HG03103 (cell line): ENCODE results near the gene CLEC1A.
"Not testable (repeated sequence)": the region's sequence is repeated elsewhere in the genome, so short reads cannot be mapped to it uniquely, and the experiment has no call there.

ENCODE experiments used
- ATAC-seq: cut with Tn5 transposase; IDR thresholded peaks from one replicate; pipeline ENCODE4 v1.9.1; 2021; ENCODE audit warnings: low read depth; ENCODE audit not compliant: unreplicated experiment

Gene CLEC1A

GRCh38 chr12:10052193-10052913, 46.4 kb downstream of the CLEC1A start:
- no peak for ATAC-seq

- no peak for ATAC-seq
Measured at GRCh38 chr12:10048526-10048925, 50.3 kb downstream of the CLEC1A start.

- no peak for ATAC-seq
Measured at GRCh38 chr12:10042167-10042566, 56.6 kb downstream of the CLEC1A start.

GRCh38 chr12:10033783-10034545, 64.8 kb downstream of the CLEC1A start:
- no peak for ATAC-seq

GRCh38 chr12:10031771-10032175, 67.0 kb downstream of the CLEC1A start:
- ATAC-seq = no peak

GRCh38 chr12:10031321-10031720, 67.5 kb downstream of the CLEC1A start:
- ATAC-seq = no peak

DNA sequence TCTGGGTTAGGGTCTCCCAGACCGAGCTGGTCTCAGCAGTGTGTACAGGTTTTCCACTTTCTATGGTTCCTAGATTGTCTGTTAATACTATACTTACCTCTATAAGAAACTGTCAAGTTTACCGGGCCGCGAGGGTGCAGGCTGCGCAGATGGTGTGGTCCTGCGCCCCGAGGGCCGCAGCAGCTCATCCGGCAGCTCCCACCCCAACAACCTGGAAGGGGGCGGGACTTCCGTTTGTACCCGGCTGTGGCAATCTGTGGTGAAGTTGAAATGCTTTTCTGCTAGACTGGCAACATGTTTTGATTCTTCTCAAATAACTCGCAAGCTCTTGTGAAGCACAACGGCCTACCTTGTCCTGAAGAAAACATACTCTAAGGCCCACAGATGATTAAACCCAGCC, 68.3 kb downstream of the CLEC1A start, which contains the start of gene CLEC9A:
CLEC9A (plus strand) TSS at position 237 of the 400 bp plus-strand sequence. CDS start 22,006 bp downstream, outside the sequence.
- ATAC-seq = no peak

- ATAC-seq = no peak
Measured at GRCh38 chr12:10027721-10028120, 71.1 kb downstream of the CLEC1A start.

DNA sequence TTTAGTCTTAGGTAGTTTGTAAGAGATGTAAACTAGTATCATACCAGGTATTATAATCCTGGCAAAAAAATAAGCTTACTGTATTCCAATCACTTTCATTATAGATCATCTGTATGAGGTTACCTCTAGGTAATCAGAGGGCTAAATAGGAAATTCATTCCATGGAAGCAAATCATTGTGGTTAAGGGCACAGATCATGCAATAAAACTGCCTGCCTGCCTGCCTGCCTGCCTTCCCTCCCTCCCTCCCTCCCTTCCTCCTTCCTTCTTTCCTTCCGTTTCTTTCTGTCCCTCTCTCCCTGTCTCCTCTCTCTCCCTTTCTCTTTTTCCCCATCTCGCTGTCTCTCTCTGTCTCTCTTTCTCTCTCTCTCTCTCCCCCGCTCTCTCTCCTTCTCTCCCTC, 71.5 kb downstream of the CLEC1A start:
- no peak for ATAC-seq

DNA sequence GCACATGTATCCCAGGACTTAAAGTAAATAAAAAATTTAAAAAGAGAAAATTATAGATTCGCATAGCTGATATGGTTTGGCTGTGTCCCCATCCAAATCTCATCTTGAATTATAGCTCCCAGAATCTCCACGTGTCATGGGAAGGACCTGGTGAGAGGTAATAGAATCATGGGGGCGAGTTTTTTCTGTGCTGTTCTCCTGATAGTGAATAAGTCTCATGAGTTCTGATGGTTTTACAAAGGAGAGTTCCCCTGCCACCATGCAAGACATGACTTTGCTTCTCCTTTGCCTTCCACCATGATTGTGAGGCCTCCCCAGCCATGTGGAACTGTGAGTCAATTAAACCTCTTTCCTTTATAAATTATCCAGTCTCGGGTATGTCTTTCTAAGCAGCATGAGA, 72.1 kb downstream of the CLEC1A start:
- ATAC-seq = not testable (repeated sequence)

DNA sequence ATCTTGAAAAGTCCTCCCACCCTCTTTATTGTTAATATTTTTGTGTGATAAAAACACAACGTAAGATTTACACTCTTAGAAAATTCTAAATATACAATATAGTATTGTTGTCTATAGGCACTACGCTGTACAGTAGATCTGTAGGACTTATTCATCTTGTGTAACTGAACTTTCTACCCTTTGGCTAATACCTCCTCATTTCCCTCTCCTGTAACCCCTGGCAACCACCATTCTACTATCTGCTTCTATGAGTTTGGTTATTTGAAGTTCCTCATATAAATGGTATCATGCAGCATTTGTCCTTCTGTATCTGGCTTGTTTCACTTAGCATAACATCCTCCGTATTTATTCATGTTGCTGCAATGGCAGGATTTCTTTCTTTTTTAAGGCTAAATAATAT, 73.5 kb downstream of the CLEC1A start:
- no peak for ATAC-seq

DNA sequence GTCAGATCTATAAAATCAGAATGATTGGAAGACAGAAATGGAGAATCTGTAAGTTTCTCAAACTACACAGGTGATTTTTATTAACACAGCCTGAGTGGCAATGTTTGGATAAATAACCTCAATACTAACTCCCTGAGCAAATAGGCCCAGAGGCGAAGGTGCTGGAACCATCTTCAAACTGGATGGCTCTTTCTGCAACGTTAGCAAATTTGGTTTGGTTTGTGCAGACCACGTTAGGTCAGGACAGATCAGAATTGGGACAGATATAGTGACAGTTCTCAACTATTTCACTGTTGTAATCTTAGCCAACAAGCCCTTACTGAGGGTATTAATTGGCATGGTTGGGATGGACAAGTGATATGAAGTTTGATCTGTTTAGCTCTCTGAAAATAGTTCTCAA, 77.4 kb downstream of the CLEC1A start:
- ATAC-seq = no peak
